Fibroblast of the aortic adventitia (primary cell): ENCODE results near the gene DPT. TPM values are rescaled to one million over a fixed set of nuclear protein-coding genes. Genes with fewer than 3 reads are reported as not detected.

Experiments
- DNase-seq: peaks from one replicate; pipeline ENCODE4 v3.0.0-alpha.2; 2010; ENCODE audit warnings: low read depth
- H3K4me3 ChIP-seq: 2 replicates; pipeline ENCODE4 v1.5.1; 2011; ENCODE audit warnings: low read depth, mild to moderate bottlenecking, control low read depth, low read length, moderate library complexity
- total RNA-seq: library from RNA; depleted of rRNA; stranded (reverse); fragments of >200 nt; gene quantifications from 2 replicates; pipeline ENCODE4 v1.2.3, GENCODE V29; 2012; ENCODE audit warnings: low replicate concordance
- TF ChIP-seq, protein P1 (sequence below): IDR thresholded peaks from 2 replicates; pipeline ENCODE4 v1.5.1; 2011; ENCODE audit warnings: mild to moderate bottlenecking, low read length, control low read depth, inconsistent platforms; ENCODE audit not compliant: insufficient read depth

Gene DPT
- total RNA-seq, 1 donor, result 8.8 TPM

GRCh38 chr1:168673974-168674683 lies 54.9 kb downstream of the DPT start:
- no peak overlapping the region for H3K4me3 ChIP-seq
- no peak for DNase-seq
- TF ChIP-seq, protein P1, sequence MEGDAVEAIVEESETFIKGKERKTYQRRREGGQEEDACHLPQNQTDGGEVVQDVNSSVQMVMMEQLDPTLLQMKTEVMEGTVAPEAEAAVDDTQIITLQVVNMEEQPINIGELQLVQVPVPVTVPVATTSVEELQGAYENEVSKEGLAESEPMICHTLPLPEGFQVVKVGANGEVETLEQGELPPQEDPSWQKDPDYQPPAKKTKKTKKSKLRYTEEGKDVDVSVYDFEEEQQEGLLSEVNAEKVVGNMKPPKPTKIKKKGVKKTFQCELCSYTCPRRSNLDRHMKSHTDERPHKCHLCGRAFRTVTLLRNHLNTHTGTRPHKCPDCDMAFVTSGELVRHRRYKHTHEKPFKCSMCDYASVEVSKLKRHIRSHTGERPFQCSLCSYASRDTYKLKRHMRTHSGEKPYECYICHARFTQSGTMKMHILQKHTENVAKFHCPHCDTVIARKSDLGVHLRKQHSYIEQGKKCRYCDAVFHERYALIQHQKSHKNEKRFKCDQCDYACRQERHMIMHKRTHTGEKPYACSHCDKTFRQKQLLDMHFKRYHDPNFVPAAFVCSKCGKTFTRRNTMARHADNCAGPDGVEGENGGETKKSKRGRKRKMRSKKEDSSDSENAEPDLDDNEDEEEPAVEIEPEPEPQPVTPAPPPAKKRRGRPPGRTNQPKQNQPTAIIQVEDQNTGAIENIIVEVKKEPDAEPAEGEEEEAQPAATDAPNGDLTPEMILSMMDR, result no peak

GRCh38 chr1:168672278-168672677 lies 56.7 kb downstream of the DPT start:
- no peak overlapping the region for H3K4me3 ChIP-seq
- no peak for DNase-seq
- TF ChIP-seq, protein P1, result no peak

DNA sequence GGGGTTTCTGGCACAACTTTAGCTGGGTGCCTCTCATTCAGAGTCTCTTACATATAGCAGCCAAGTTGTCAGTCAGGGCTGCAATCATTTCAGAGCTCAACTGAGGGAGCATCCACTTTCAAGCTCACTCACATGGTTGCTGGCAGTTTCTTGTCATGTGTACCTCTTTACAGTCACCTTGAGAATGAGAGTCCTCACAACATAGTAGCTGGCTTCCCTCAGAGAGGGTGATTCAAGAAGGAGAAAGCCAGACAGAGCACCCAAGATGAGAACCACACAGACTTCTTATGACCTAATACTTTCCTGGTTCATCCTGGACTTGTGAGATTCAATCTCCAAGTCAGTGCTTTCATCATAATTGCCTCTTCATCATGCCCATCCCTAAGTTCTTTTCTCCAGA lies 57.2 kb downstream of the DPT start:
- DNase-seq, result no peak
- TF ChIP-seq, protein P1, result no peak
- H3K4me3 ChIP-seq, result no peak overlapping the region

DNA sequence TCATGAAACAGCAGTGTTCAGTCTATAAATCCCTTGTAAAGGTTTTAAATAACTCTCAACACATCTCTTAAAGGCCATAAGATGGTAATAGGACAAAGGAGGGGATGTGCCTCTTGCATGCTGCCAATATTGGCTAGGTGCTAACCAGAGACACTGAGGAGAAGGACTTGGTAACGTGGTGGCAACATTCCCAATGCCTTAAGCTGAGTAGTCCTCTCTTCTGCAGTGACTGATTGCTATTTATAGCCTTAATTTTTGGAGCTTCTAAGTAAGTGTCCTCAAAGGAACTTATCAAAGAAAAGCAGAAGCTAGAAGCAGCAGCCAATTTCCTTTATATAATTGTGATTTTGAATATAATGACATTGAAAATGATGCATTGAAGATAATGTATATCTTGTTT lies 63.0 kb downstream of the DPT start:
- DNase-seq, result no peak
- TF ChIP-seq, protein P1, result no peak
- H3K4me3 ChIP-seq, result no peak overlapping the region

DNA sequence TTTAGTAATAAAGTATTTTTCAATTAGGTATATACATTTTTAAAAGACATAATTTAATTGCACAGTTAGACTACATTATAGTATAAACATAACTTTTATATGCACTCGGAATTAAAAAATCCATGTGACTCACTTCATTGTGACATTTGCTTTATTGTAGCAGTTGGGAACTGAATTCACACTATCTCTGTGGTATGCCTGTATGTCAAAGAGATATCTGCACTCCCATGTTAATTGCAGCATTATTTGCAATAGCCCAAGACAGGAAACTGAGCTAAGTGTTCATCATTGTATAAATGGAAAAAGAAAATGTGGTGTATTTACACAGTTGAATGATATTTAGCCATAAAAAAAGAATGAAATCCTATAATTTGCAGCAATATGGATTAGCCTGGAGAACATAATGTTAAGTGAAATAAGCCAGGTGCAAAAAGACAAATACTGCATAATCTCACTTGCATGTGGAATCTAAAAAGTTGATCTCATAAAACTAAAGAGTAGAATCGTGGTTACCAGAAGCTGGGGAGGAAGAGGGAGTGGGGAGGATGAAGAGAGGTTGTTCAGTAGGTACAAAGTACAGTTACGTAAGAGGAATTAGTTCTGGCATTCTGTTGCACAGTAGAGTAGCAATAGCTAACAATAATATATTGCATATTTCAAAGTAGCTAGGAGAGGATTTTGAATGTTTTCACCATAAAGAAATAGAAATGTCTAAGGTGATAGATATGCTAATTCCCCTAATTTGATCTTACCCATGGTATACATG lies 64.8 kb downstream of the DPT start:
- no peak for DNase-seq
- TF ChIP-seq, protein P1, result no peak
- H3K4me3 ChIP-seq, result no peak overlapping the region

DNA sequence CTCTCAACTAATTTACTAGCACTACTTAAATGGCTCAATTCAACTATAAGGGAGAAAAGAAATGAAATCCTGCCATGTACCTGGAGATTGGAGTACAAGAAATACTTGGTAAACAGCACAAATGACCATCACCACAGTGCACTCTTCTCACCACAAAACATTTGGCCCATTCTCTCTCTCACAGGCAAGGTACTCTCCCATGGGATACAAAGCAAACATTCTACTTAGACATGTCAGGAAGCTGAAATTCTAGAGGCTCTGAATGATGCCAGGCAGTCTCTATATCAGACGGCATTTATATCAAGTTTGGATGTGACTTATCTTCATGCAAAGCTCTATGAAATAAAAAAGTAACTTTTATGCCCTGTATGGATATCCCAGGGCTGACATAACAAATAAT lies 72.5 kb downstream of the DPT start:
- H3K4me3 ChIP-seq, result no peak overlapping the region
- TF ChIP-seq, protein P1, result no peak
- DNase-seq, result peak; percentile 12
